Lung (tissue), 12 donors: ENCODE results near the gene ENTREP1. TPM values are rescaled to one million over a fixed set of nuclear protein-coding genes. Genes with fewer than 3 reads are reported as not detected.

Experiments
- ATAC-seq: fragments of 200-7000 bp; cut with Tn5 transposase; one replicate; pipeline ENCODE4 v1.9.1; 2020; ENCODE audit warnings: moderate number of reproducible peaks; ENCODE audit not compliant: insufficient read depth, low FRiP score
- DNase-seq, 3 donors: peaks; one replicate each; pipeline ENCODE4 v3.0.0-alpha.2; 2013 to 2017
- H3K27ac ChIP-seq, 2 donors: one replicate each; pipeline ENCODE4 v1.5.1; 2013; ENCODE audit warnings: mild to moderate bottlenecking in 2 of 2, moderate library complexity in 2 of 2, control low read depth in 1 of 2, inconsistent platforms in 1 of 2, low read depth in 1 of 2, low read length in 1 of 2
- H3K27me3 ChIP-seq, 3 donors: one replicate each; pipeline ENCODE4 v1.5.1; 2013; ENCODE audit warnings: low read length in 2 of 3; ENCODE audit not compliant: control insufficient read depth in 3 of 3, insufficient read depth in 3 of 3
- H3K36me3 ChIP-seq, 4 donors: one replicate each; pipeline ENCODE4 v1.5.1; 2013; ENCODE audit warnings: low read length in 4 of 4, mild to moderate bottlenecking in 1 of 4, moderate library complexity in 1 of 4; ENCODE audit not compliant: control insufficient read depth in 4 of 4, insufficient read depth in 4 of 4
- H3K4me1 ChIP-seq, 5 donors: one replicate each; pipeline ENCODE4 v1.5.1; 2013; ENCODE audit warnings: low read length in 5 of 5, mild to moderate bottlenecking in 2 of 5, moderate library complexity in 1 of 5; ENCODE audit not compliant: control insufficient read depth in 5 of 5, insufficient read depth in 5 of 5
- H3K4me3 ChIP-seq: one replicate; pipeline ENCODE4 v1.5.1; 2013; ENCODE audit warnings: mild to moderate bottlenecking, control low read depth, moderate library complexity
- H3K9ac ChIP-seq, 2 donors: one replicate each; pipeline ENCODE4 v1.5.1; 2013; ENCODE audit warnings: low read length in 2 of 2, control low read depth in 1 of 2; ENCODE audit not compliant: insufficient read depth in 1 of 2
- H3K9me3 ChIP-seq, 4 donors: one replicate each; pipeline ENCODE4 v1.5.1; 2013; ENCODE audit warnings: low read length in 3 of 4, mild to moderate bottlenecking in 1 of 4, moderate library complexity in 1 of 4; ENCODE audit not compliant: control insufficient read depth in 4 of 4, insufficient read depth in 3 of 4
- WGBS, 2 donors: extraction: QIAGEN DNeasy Blood & Tissue Kit; methylation state at CpG; one replicate each; pipeline ENCODE4 v1.1.7; 2013; 5-methylcytosine and 5-hydroxymethylcytosine counted together
- polyA plus RNA-seq, 2 donors: library from polyadenylated mRNA; stranded (reverse); fragments of 200-250 nt; gene quantifications; one replicate each; pipeline ENCODE4 v1.2.1, GENCODE V29; 2013
- total RNA-seq, 2 donors: library from RNA; depleted of rRNA in 1 of 2; stranded (reverse); fragments of >200 nt in 1 of 2; gene quantifications; one replicate each; pipeline ENCODE4 v1.2.1, GENCODE V29; 2014 to 2021
- TF ChIP-seq, protein P1 (sequence below): IDR thresholded peaks from 2 replicates; pipeline ENCODE4 v1.5.1; 2012; ENCODE audit warnings: mild to moderate bottlenecking; ENCODE audit errors: control extremely low read depth, extremely low read depth
- donor health status: control.
- donor health status: control.
- donor health status: Bipolar disorder and iron deficiency.
- donor health status: healthy.
- donor health status: DM: yes; HTN: yes; CAD: no.

ENTREP1 gene
- total and polyA plus RNA-seq, 4 donors = 3.7 to 47.9 (median 18.3) TPM

DNA sequence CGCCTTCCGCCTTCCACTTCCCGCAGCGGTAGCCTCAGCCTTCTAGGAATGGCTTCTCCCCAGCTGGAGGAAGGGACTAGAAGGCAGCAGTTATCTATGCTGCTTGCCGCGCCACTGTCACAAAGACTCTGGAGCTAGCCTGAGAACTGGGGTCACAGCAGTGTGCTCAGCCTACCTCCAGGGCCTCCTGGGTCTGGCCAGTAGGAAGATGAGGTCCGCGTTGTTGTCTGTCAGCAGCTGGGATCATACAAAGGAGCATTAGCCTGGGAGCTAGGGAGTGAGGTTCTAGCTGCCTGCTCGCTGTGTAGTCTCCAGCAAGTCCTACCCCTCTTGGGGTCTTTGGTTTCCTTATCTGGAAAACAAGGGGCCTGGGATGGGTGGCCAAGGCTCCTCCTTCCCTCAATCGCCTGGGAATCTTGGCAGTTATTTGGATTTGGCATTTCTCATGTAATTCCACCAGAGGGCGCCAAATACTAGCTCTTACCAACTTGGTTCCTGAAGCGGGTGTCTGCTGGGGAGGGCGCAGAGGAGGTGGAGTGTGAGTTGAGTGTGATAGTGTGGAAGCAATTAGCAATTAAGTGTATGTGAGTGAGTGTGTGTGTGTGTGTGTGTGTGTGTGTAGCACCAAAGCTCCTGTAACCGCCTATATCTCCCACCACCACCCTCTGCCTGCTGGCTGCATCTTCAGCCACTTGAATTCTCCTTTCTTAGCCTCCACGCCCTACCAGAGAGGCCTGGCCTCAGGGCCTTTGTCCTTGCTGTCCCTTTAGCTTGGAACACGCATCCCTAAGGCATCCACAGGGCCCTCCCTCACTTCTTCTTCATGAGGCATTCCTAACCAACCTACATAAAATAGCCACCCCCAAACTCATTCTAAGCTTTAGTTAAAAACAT, 97.1 kb downstream of the ENTREP1 start:
- Histone ChIP-seq H3K4me3 (no peak overlapping the region), H3K27ac (no peak overlapping the region), H3K36me3 (no peaks in the 10 kb centered on the region), H3K4me1 (no peaks in the 10 kb centered on the region), H3K27me3 (no peaks in the 10 kb centered on the region), H3K9me3 (peaks cover 0 to 2% (median 0%) of the 10 kb centered on the region in 4 donors), H3K9ac (no peak overlapping the region)
- ATAC-seq (peak; percentile 88), DNase-seq (peak; percentile 75 to 79 (median 77))
- 60 to 63% methylated on average over 16 of the region's 16 CpGs for WGBS, 2 donors
- TF ChIP-seq, protein P1, sequence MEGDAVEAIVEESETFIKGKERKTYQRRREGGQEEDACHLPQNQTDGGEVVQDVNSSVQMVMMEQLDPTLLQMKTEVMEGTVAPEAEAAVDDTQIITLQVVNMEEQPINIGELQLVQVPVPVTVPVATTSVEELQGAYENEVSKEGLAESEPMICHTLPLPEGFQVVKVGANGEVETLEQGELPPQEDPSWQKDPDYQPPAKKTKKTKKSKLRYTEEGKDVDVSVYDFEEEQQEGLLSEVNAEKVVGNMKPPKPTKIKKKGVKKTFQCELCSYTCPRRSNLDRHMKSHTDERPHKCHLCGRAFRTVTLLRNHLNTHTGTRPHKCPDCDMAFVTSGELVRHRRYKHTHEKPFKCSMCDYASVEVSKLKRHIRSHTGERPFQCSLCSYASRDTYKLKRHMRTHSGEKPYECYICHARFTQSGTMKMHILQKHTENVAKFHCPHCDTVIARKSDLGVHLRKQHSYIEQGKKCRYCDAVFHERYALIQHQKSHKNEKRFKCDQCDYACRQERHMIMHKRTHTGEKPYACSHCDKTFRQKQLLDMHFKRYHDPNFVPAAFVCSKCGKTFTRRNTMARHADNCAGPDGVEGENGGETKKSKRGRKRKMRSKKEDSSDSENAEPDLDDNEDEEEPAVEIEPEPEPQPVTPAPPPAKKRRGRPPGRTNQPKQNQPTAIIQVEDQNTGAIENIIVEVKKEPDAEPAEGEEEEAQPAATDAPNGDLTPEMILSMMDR = peak; percentile 79

DNA sequence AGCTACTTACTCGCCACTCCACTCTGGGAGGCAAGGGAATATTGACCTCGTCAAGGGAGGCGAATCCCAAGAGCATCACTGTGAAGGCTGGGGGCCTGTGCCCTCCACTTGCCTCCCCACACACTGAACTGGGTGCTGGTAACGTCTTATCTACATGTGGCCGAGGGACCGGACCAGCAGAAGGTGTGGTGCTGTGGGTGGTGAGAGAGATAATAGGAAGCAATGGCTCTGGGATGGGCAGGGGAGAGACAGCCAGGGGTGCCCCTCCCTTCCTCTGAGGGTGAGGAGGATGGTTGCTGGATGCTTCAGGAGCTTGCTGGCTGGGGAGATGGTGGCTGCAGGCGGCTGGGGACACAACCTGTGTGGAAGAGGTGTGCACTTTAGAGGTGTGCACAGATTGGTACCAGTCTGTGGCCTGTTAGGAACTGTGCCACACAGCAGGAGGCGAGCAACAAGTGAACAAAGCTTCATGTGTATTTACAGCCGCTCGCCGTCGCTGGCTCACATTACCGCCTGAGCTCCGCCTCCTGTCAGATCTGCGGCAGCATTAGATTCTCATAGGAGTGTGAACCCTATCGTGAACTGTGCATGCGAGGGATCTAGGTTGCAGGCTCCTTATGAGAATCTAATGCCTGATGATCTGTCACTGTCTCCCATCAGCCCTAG, 100.3 kb downstream of the ENTREP1 start:
- Histone ChIP-seq H3K4me1 (no peaks in the 10 kb centered on the region), H3K36me3 (no peaks in the 10 kb centered on the region), H3K9me3 (no peaks in the 10 kb centered on the region), H3K27me3 (no peaks in the 10 kb centered on the region), H3K9ac (no peak overlapping the region), H3K27ac (no peak overlapping the region), H3K4me3 (no peak overlapping the region)
- 90 to 94% methylated on average over 17 of the region's 17 CpGs for WGBS, 2 donors
- no peak for ATAC-seq
- no peak for DNase-seq
- TF ChIP-seq, protein P1 = no peak

DNA sequence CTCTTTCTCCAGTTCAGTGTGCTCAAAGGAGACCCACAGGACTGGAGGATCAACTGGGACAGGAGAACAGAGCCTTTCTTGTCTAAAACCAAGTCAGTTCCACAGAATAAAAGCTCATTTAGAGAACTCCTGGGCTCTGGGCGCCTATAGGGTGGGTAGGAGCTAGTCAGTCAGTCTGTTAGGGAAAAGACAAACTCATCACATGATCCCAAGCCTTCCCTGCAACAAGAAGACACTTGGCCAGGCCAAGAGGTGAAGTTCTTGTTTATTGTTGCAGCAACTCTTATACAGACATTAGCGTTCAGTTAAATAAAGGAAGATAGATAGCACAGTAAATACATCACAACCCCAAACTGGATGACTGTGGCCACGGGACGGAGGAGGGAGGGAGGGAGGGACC, 102.3 kb downstream of the ENTREP1 start:
- Histone ChIP-seq H3K27me3 (no peaks in the 10 kb centered on the region), H3K9me3 (peaks cover 0 to 1% (median 0%) of the 10 kb centered on the region in 4 donors), H3K36me3 (peaks cover 0 to 5% (median 2%) of the 10 kb centered on the region in 4 donors), H3K9ac (no peak overlapping the region), H3K4me3 (no peak overlapping the region), H3K4me1 (no peaks in the 10 kb centered on the region), H3K27ac (no peak overlapping the region)
- DNase-seq = no peak
- ATAC-seq = no peak
- TF ChIP-seq, protein P1 = no peak
- WGBS, 2 donors = 76 to 94% methylated on average over 4 of the region's 4 CpGs
